BJ (cell line): ENCODE measurements around the gene TMEM132C. TPM values are rescaled to one million over a fixed set of nuclear protein-coding genes. Genes with fewer than 3 reads are reported as not detected.

Experiments
- CTCF ChIA-PET: fragments of 350-600 bp; formaldehyde crosslinking; extraction: SDS; loops from one replicate; lab custom pipeline; 2021; ENCODE audit warnings: antibody characterized with exemption, inconsistent platforms; lab: Yijun Ruan, JAX
- POLR2A ChIA-PET: fragments of 300-600 bp; sonication (Branson Sonifier 250); formaldehyde crosslinking; extraction: SDS; loops from one replicate; lab custom pipeline; 2021; ENCODE audit warnings: antibody characterized with exemption; lab: Charles Lee
- DNase-seq: peaks from one replicate; pipeline ENCODE4 v3.0.0-alpha.2; 2011; ENCODE audit warnings: low read depth
- H3K27me3 ChIP-seq: 2 replicates; pipeline ENCODE4 v1.6.0; 2011; ENCODE audit warnings: low read length; ENCODE audit not compliant: control insufficient read depth, insufficient read depth
- H3K36me3 ChIP-seq: 2 replicates; pipeline ENCODE4 v1.5.1; 2011; ENCODE audit warnings: low read length; ENCODE audit not compliant: control insufficient read depth, insufficient read depth
- H3K4me3 ChIP-seq: 2 replicates; pipeline ENCODE4 v1.5.1; 2011; ENCODE audit warnings: low read depth, mild to moderate bottlenecking, control low read depth, low read length
- CTCF ChIP-seq: IDR thresholded peaks from 2 replicates; pipeline ENCODE4 v1.5.1; 2011; ENCODE audit warnings: low read depth, mild to moderate bottlenecking, control low read depth, inconsistent platforms, low read length, moderate library complexity; ENCODE audit not compliant: insufficient read depth
- polyA minus RNA-seq: library from RNA; depleted of rRNA, polyadenylated mRNA; stranded (reverse); fragments of >200 nt; gene quantifications from 2 replicates; pipeline ENCODE4 v1.2.3, GENCODE V29; 2011; rRNA and poly(A)+ RNA removed
- polyA plus RNA-seq: library from polyadenylated mRNA; depleted of rRNA; stranded (reverse); fragments of >200 nt; gene quantifications from 2 replicates; pipeline ENCODE4 v1.2.3, GENCODE V29; 2011; rRNA removed

TMEM132C gene
- not detected in 2 replicates for polyA plus RNA-seq
- polyA minus RNA-seq, result not detected in 2 replicates

DNA sequence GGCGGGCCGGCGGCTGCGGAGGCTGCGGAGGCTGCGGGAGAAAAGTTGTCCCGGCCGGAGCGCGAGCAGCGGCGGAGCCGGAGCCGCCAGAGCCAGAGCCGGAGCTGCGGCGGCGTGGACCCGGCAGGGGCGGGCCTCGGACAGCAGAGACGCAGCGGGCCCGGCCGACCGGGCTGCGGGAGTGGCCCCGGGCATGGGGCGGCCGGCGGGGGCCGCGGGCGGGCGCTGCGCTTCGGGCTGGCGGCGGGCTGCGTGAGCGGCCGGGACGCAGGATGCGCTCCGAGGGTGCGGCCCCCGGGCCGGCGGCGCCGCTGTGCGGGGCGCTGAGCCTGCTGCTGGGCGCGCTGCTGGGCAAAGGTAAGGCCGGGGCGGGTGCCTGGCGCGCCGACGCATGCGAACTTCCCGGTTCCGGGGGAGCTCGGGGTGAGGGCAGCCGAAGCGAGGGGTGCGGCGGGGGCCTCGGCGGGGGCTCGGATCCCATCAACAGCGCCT lies at the start of gene TMEM132C:
TMEM132C (plus strand) TSS at position 40 of the 492 bp plus-strand sequence; CDS start at position 273, 233 bp downstream.
- TF ChIP-seq CTCF, result no peak
- no peak for DNase-seq
- Histone ChIP-seq H3K27me3 (no peaks in the 10 kb centered on the region), H3K36me3 (no peaks in the 10 kb centered on the region), H3K4me3 (no peak within 1 kb of the TSS)
- ChIA-PET POLR2A (no interaction called here), CTCF (no interaction called here)

- H3K4me3 ChIP-seq, result no peak overlapping the region
- DNase-seq, result no peak
- POLR2A ChIA-PET, result no interaction called here
- CTCF ChIA-PET, result interaction anchor here (1.2 kb wide), 1 partner anchor 12 kb away, joined by 3 read pairs; no protein-coding TSS in a partner anchor
- H3K36me3 ChIP-seq, result no peaks in the 10 kb centered on the region
- H3K27me3 ChIP-seq, result no peaks in the 10 kb centered on the region
- no peak for TF ChIP-seq CTCF
Observed at GRCh38 chr12:128224226-128224625, 42.7 kb upstream of the TMEM132C start.

GRCh38 chr12:128228581-128228980 lies 38.4 kb upstream of the TMEM132C start:
- H3K36me3 ChIP-seq, result no peaks in the 10 kb centered on the region
- TF ChIP-seq CTCF, result no peak
- CTCF ChIA-PET, result no interaction called here
- POLR2A ChIA-PET, result no interaction called here
- no peak for DNase-seq
- H3K4me3 ChIP-seq, result no peak overlapping the region
- no peaks in the 10 kb centered on the region for H3K27me3 ChIP-seq

- Histone ChIP-seq H3K27me3 (no peaks in the 10 kb centered on the region), H3K36me3 (no peaks in the 10 kb centered on the region), H3K4me3 (no peak overlapping the region)
- TF ChIP-seq CTCF, result no peak
- ChIA-PET CTCF (interaction anchor here (1.2 kb wide), 1 partner anchor 11 kb away, joined by 3 read pairs; no protein-coding TSS in a partner anchor), POLR2A (no interaction called here)
- no peak for DNase-seq
Observed at GRCh38 chr12:128235635-128236417, 31.1 kb upstream of the TMEM132C start.

DNA sequence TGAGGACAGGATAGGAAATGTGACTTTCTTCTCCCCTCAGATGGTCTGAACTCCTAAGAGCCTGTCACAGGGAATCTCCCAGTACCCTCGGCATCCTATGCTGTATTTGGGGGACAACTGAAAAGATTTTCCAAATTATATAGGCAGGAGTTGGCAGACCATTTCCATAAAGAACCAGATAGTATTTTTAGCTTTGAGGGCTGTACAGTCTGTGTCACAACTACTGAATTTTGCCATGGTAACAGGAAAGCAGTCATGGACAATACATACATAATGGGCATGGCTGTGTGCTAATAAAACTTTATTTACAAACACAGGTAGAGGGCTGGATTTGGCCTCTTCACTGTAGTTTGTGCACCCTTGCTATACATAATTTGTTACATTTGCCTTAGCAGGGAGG lies 30.4 kb upstream of the TMEM132C start:
- Histone ChIP-seq H3K27me3 (no peaks in the 10 kb centered on the region), H3K36me3 (no peaks in the 10 kb centered on the region), H3K4me3 (no peak overlapping the region)
- TF ChIP-seq CTCF, result no peak
- ChIA-PET POLR2A (no interaction called here), CTCF (interaction anchor here (1.2 kb wide), 1 partner anchor 12 kb away, joined by 3 read pairs; no protein-coding TSS in a partner anchor)
- DNase-seq, result no peak
